HCT116 (cell line): ENCODE measurements around the gene CD82.

Experiments
- EGR1 ChIP-seq: IDR thresholded peaks from 2 replicates; pipeline ENCODE4 v1.6.1; 2012; ENCODE audit warnings: low read depth
- EZH2phosphoT487 ChIP-seq: fragments of 200-600 bp; IDR thresholded peaks from 2 replicates; pipeline ENCODE4 v1.6.1; 2018; ENCODE audit warnings: antibody characterized with exemption, borderline replicate concordance
- POLR2A ChIP-seq: IDR thresholded peaks from 2 replicates; pipeline ENCODE4 v1.7.0; 2011; ENCODE audit warnings: borderline replicate concordance; ENCODE audit not compliant: insufficient read depth, insufficient read length; ENCODE audit errors: extremely low read depth
- POLR2AphosphoS5 ChIP-seq: IDR thresholded peaks from 2 replicates; pipeline ENCODE4 v1.6.1; 2011; ENCODE audit warnings: mild to moderate bottlenecking, low read depth, low read length, moderate library complexity
- ZFX ChIP-seq: fragments of 450-650 bp; IDR thresholded peaks from 2 replicates; pipeline ENCODE4 v1.6.1; 2017
- TF ChIP-seq, protein P1 (sequence below): IDR thresholded peaks from 2 replicates; pipeline ENCODE4 v1.6.1; 2012; ENCODE audit warnings: low read depth
- TF ChIP-seq, protein P2 (sequence below), 3 experiments: fragments of 200-600 bp in 1 of 3; sonication (generic) in 1 of 3; IDR thresholded peaks in 2 of 3; conservative IDR thresholded peaks in 1 of 3; 2 replicates each; pipeline ENCODE4 v1.5.1; 2012 to 2017; ENCODE audit warnings: low read depth in 2 of 3, low read length in 2 of 3, antibody characterized with exemption in 1 of 3, borderline replicate concordance in 1 of 3, control low read depth in 1 of 3, mild to moderate bottlenecking in 1 of 3, mixed read lengths in 1 of 3, mixed run types in 1 of 3, moderate library complexity in 1 of 3; ENCODE audit not compliant: insufficient read depth in 1 of 3
- TF ChIP-seq, protein P3 (sequence below): IDR thresholded peaks from 2 replicates; pipeline ENCODE4 v1.6.1; 2011; ENCODE audit warnings: mild to moderate bottlenecking, low read length, moderate library complexity; ENCODE audit not compliant: insufficient replicate concordance; ENCODE audit errors: extremely low read depth

DNA sequence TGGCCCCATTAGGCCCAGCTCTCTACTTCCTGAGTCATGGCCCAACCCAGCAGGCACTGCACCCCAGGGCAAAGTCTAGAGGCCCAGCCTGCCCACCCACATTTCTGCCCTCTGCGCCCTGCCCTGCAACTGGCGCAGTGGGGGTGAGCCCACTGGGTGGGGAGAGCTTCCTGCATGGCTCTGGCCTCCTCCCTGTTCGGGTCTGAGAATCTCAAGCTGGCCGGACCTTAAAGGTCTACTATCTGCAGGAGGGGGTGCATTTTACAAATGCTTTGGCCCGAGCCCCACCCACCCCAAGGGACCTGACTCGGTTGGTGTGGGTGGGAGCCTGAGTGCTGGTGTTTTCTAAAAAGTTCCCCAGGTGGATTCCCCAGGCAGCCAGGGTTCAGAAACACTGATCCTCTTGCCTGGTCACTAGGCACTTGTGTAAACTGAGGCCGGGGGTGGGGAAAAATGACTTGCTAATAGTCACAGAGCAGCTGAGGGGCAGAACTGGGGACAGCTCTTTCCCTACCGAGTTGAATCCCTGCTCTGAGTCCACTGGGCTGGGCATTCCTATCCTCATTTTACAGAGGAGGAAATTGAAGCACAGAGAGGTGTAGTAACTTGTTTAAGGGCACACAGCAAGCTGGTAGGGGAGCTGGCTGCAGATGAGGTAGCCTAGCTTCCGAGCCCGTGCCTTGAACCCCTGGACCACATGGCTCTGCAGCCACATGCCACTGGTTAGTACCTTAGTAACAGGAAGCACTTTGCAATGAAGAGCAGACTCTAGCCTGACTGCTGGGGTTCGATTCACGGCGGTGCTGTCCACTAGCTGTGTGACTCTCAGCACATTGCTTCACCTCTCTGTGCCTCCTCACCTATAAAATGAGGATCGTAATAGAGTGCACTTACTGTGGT is 36.3 kb downstream of the CD82 start:
- TF ChIP-seq EGR1 (no peak), EZH2phosphoT487 (no peak), POLR2A (no peak), ZFX (no peak), POLR2AphosphoS5 (no peak)
- TF ChIP-seq, protein P1, sequence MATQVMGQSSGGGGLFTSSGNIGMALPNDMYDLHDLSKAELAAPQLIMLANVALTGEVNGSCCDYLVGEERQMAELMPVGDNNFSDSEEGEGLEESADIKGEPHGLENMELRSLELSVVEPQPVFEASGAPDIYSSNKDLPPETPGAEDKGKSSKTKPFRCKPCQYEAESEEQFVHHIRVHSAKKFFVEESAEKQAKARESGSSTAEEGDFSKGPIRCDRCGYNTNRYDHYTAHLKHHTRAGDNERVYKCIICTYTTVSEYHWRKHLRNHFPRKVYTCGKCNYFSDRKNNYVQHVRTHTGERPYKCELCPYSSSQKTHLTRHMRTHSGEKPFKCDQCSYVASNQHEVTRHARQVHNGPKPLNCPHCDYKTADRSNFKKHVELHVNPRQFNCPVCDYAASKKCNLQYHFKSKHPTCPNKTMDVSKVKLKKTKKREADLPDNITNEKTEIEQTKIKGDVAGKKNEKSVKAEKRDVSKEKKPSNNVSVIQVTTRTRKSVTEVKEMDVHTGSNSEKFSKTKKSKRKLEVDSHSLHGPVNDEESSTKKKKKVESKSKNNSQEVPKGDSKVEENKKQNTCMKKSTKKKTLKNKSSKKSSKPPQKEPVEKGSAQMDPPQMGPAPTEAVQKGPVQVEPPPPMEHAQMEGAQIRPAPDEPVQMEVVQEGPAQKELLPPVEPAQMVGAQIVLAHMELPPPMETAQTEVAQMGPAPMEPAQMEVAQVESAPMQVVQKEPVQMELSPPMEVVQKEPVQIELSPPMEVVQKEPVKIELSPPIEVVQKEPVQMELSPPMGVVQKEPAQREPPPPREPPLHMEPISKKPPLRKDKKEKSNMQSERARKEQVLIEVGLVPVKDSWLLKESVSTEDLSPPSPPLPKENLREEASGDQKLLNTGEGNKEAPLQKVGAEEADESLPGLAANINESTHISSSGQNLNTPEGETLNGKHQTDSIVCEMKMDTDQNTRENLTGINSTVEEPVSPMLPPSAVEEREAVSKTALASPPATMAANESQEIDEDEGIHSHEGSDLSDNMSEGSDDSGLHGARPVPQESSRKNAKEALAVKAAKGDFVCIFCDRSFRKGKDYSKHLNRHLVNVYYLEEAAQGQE: no peak
- TF ChIP-seq, protein P2, sequence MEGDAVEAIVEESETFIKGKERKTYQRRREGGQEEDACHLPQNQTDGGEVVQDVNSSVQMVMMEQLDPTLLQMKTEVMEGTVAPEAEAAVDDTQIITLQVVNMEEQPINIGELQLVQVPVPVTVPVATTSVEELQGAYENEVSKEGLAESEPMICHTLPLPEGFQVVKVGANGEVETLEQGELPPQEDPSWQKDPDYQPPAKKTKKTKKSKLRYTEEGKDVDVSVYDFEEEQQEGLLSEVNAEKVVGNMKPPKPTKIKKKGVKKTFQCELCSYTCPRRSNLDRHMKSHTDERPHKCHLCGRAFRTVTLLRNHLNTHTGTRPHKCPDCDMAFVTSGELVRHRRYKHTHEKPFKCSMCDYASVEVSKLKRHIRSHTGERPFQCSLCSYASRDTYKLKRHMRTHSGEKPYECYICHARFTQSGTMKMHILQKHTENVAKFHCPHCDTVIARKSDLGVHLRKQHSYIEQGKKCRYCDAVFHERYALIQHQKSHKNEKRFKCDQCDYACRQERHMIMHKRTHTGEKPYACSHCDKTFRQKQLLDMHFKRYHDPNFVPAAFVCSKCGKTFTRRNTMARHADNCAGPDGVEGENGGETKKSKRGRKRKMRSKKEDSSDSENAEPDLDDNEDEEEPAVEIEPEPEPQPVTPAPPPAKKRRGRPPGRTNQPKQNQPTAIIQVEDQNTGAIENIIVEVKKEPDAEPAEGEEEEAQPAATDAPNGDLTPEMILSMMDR (IDR thresholded peaks at IDR 0.05 in 2 of 3, conservative IDR thresholded peaks at IDR 0.05 in 1 of 3; ENCODE audit: borderline replicate concordance in 1 of 3, insufficient read depth in 1 of 3, low read depth in 2 of 3, low read length in 2 of 3): no peak
- TF ChIP-seq, protein P3, sequence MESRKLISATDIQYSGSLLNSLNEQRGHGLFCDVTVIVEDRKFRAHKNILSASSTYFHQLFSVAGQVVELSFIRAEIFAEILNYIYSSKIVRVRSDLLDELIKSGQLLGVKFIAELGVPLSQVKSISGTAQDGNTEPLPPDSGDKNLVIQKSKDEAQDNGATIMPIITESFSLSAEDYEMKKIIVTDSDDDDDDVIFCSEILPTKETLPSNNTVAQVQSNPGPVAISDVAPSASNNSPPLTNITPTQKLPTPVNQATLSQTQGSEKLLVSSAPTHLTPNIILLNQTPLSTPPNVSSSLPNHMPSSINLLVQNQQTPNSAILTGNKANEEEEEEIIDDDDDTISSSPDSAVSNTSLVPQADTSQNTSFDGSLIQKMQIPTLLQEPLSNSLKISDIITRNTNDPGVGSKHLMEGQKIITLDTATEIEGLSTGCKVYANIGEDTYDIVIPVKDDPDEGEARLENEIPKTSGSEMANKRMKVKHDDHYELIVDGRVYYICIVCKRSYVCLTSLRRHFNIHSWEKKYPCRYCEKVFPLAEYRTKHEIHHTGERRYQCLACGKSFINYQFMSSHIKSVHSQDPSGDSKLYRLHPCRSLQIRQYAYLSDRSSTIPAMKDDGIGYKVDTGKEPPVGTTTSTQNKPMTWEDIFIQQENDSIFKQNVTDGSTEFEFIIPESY: no peak
